ENCODE data around the gene EPHB1.

DNA sequence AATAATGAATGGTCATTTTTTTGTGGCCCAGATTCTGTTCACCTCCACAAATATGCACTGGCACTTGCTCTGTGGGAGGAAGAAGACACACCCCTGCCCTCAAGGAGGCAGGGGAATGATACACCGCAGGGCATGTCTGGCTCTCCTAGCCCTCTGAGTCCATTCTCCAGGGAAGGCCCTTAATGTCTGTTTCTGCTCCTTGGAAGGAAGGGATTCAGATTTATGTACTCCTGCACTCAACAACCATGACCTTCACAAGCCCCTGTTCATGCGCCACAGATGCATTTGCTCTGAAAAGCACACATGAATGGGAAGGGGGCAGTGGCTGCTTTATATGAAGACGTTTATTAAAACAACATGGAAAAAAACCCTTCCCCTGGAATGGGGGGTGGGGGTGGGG, 333.8 kb downstream of the EPHB1 start:
- TF ChIP-seq FOXM1 (CRISPR knock-in tag; IDR thresholded peaks at IDR 0.05), result no peak
- TF ChIP-seq ARNT (IDR thresholded peaks at IDR 0.05), result no peak
- TF ChIP-seq, protein P1, sequence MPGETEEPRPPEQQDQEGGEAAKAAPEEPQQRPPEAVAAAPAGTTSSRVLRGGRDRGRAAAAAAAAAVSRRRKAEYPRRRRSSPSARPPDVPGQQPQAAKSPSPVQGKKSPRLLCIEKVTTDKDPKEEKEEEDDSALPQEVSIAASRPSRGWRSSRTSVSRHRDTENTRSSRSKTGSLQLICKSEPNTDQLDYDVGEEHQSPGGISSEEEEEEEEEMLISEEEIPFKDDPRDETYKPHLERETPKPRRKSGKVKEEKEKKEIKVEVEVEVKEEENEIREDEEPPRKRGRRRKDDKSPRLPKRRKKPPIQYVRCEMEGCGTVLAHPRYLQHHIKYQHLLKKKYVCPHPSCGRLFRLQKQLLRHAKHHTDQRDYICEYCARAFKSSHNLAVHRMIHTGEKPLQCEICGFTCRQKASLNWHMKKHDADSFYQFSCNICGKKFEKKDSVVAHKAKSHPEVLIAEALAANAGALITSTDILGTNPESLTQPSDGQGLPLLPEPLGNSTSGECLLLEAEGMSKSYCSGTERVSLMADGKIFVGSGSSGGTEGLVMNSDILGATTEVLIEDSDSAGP (CRISPR knock-in tag; IDR thresholded peaks at IDR 0.05; ENCODE audit: borderline replicate concordance), result no peak
- TF ChIP-seq MYNN (CRISPR knock-in tag; IDR thresholded peaks at IDR 0.05; ENCODE audit: low read depth), result no peak
- TF ChIP-seq HDAC1 (CRISPR knock-in tag; IDR thresholded peaks at IDR 0.05), result no peak
- TF ChIP-seq ZSCAN31 (CRISPR knock-in tag; IDR thresholded peaks at IDR 0.05; ENCODE audit: low read depth), result no peak
- TF ChIP-seq JUND (CRISPR knock-in tag; IDR thresholded peaks at IDR 0.05), result no peak
- TF ChIP-seq, protein P2, sequence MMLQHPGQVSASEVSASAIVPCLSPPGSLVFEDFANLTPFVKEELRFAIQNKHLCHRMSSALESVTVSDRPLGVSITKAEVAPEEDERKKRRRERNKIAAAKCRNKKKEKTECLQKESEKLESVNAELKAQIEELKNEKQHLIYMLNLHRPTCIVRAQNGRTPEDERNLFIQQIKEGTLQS (CRISPR knock-in tag; IDR thresholded peaks at IDR 0.05), result no peak
- TF ChIP-seq NR3C1 (CRISPR knock-in tag; IDR thresholded peaks at IDR 0.05), result no peak
- TF ChIP-seq, protein P3, sequence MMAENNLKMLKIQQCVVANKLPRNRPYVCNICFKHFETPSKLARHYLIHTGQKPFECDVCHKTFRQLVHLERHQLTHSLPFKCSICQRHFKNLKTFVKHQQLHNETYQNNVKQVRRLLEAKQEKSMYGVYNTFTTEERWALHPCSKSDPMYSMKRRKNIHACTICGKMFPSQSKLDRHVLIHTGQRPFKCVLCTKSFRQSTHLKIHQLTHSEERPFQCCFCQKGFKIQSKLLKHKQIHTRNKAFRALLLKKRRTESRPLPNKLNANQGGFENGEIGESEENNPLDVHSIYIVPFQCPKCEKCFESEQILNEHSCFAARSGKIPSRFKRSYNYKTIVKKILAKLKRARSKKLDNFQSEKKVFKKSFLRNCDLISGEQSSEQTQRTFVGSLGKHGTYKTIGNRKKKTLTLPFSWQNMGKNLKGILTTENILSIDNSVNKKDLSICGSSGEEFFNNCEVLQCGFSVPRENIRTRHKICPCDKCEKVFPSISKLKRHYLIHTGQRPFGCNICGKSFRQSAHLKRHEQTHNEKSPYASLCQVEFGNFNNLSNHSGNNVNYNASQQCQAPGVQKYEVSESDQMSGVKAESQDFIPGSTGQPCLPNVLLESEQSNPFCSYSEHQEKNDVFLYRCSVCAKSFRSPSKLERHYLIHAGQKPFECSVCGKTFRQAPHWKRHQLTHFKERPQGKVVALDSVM (CRISPR knock-in tag; IDR thresholded peaks at IDR 0.05), result no peak
- TF ChIP-seq TCF7 (IDR thresholded peaks at IDR 0.05; ENCODE audit: low read depth), result no peak
